H9 (cell line): Measurements from ENCODE around the gene MAL. TPM values are rescaled to one million over a fixed set of nuclear protein-coding genes. Genes with fewer than 3 reads are reported as not detected.

Experiments used
- DNase-seq: peaks from one replicate; pipeline ENCODE4 v3.0.0-alpha.2; 2017
- H2AFZ ChIP-seq: one replicate; pipeline ENCODE4 v1.6.1; 2013; ENCODE audit warnings: mild to moderate bottlenecking, low read length, control low read depth, moderate library complexity
- H2AK5ac ChIP-seq: 2 replicates; pipeline ENCODE4 v1.6.1; 2013; ENCODE audit warnings: low read length, control low read depth, mixed read lengths; ENCODE audit not compliant: insufficient read length
- H2BK120ac ChIP-seq: one replicate; pipeline ENCODE4 v1.6.1; 2013; ENCODE audit warnings: low read depth, mild to moderate bottlenecking, low read length, control low read depth, inconsistent platforms; ENCODE audit not compliant: poor library complexity, severe bottlenecking
- H2BK12ac ChIP-seq: 2 replicates; pipeline ENCODE4 v1.6.1; 2013; ENCODE audit warnings: low read length, control low read depth, mixed read lengths, low read depth; ENCODE audit not compliant: insufficient read length
- H2BK15ac ChIP-seq: 2 replicates; pipeline ENCODE4 v1.6.1; 2013; ENCODE audit warnings: low read depth, low read length, control low read depth
- H2BK20ac ChIP-seq: one replicate; pipeline ENCODE4 v1.6.1; 2013; ENCODE audit warnings: low read depth, mild to moderate bottlenecking, low read length, control low read depth, inconsistent platforms; ENCODE audit not compliant: poor library complexity, severe bottlenecking
- H2BK5ac ChIP-seq: 2 replicates; pipeline ENCODE4 v1.6.1; 2013; ENCODE audit warnings: low read length, control low read depth, mixed read lengths; ENCODE audit not compliant: insufficient read length
- H3K14ac ChIP-seq: 2 replicates; pipeline ENCODE4 v1.6.1; 2013; ENCODE audit warnings: low read length, control low read depth; ENCODE audit not compliant: insufficient read depth
- H3K18ac ChIP-seq: 2 replicates; pipeline ENCODE4 v1.6.1; 2013; ENCODE audit warnings: low read depth, mild to moderate bottlenecking, mixed read lengths, low read length, control low read depth; ENCODE audit not compliant: insufficient read length
- H3K23ac ChIP-seq: 2 replicates; pipeline ENCODE4 v1.6.1; 2013; ENCODE audit warnings: low read length, control low read depth, mixed read lengths, low read depth; ENCODE audit not compliant: insufficient read length
- H3K23me2 ChIP-seq: 2 replicates; pipeline ENCODE4 v1.6.1; 2013; ENCODE audit warnings: low read depth, mild to moderate bottlenecking, mixed read lengths, low read length, control low read depth; ENCODE audit not compliant: insufficient read length, poor library complexity, severe bottlenecking
- H3K27ac ChIP-seq: 2 replicates; pipeline ENCODE4 v1.5.1; 2013; ENCODE audit warnings: low read length, control low read depth, mixed read lengths, low read depth; ENCODE audit not compliant: insufficient read length
- H3K27me3 ChIP-seq: 2 replicates; pipeline ENCODE4 v1.6.1; 2013; ENCODE audit warnings: low read length, control low read depth, inconsistent platforms; ENCODE audit not compliant: insufficient read depth
- H3K4ac ChIP-seq: 2 replicates; pipeline ENCODE4 v1.6.1; 2013; ENCODE audit warnings: low read depth, mild to moderate bottlenecking, control low read depth, inconsistent platforms, low read length, moderate library complexity
- H3K4me1 ChIP-seq: 2 replicates; pipeline ENCODE4 v1.6.1; 2013; ENCODE audit warnings: low read length, control low read depth, inconsistent platforms; ENCODE audit not compliant: insufficient read depth
- H3K4me2 ChIP-seq: 2 replicates; pipeline ENCODE4 v1.6.1; 2013; ENCODE audit warnings: low read length, control low read depth, mixed read lengths; ENCODE audit not compliant: insufficient read length, insufficient read depth
- H3K56ac ChIP-seq: 2 replicates; pipeline ENCODE4 v1.6.1; 2013; ENCODE audit warnings: low read depth, mild to moderate bottlenecking, mixed read lengths, low read length, control low read depth; ENCODE audit not compliant: insufficient read length
- H3K79me1 ChIP-seq: 2 replicates; pipeline ENCODE4 v1.6.1; 2013; ENCODE audit warnings: low read depth, mild to moderate bottlenecking, moderate library complexity, low read length, control low read depth, inconsistent platforms; ENCODE audit not compliant: insufficient read depth, poor library complexity, severe bottlenecking
- H3K79me2 ChIP-seq: 2 replicates; pipeline ENCODE4 v1.6.1; 2013; ENCODE audit warnings: low read length, control low read depth, inconsistent platforms; ENCODE audit not compliant: insufficient read depth
- H3K9ac ChIP-seq: 2 replicates; pipeline ENCODE4 v1.6.1; 2013; ENCODE audit warnings: low read length, control low read depth, mixed read lengths; ENCODE audit not compliant: insufficient read length; ENCODE audit errors: extremely low read depth
- H3K9me3 ChIP-seq: one replicate; pipeline ENCODE4 v1.6.1; 2013; ENCODE audit warnings: low read depth, low read length, inconsistent platforms; ENCODE audit not compliant: control insufficient read depth
- H3T11ph ChIP-seq: one replicate; pipeline ENCODE4 v1.6.1; 2013; ENCODE audit warnings: mild to moderate bottlenecking, low read length, control low read depth, inconsistent platforms
- H4K20me1 ChIP-seq: one replicate; pipeline ENCODE4 v1.6.1; 2013; ENCODE audit not compliant: control insufficient read depth, insufficient read length, insufficient read depth
- H4K5ac ChIP-seq: 2 replicates; pipeline ENCODE4 v1.6.1; 2013; ENCODE audit warnings: low read depth, mild to moderate bottlenecking, mixed read lengths, low read length, control low read depth; ENCODE audit not compliant: insufficient read length
- H4K8ac ChIP-seq: replicated peaks from 2 replicates; pipeline ENCODE4 v1.6.1; 2013; ENCODE audit warnings: low read length, control low read depth, mixed read lengths, low read depth; ENCODE audit not compliant: insufficient read length
- H4K91ac ChIP-seq: 2 replicates; pipeline ENCODE4 v1.6.1; 2013; ENCODE audit warnings: low read depth, mild to moderate bottlenecking, moderate library complexity, mixed read lengths, low read length, control low read depth; ENCODE audit not compliant: insufficient read length
- H3K27ac Mint-ChIP-seq, 3 experiments: 2 replicates in 2 of 3; 3 replicates in 1 of 3; pipeline ENCODE4 v1.8.0; 2020 to 2021; ENCODE audit warnings: mixed read lengths in 3 of 3, mild to moderate bottlenecking in 1 of 3, moderate library complexity in 1 of 3
- H3K27me3 Mint-ChIP-seq: 2 replicates; pipeline ENCODE4 v1.8.0; 2021; ENCODE audit warnings: low read depth, mild to moderate bottlenecking, moderate library complexity, mixed read lengths
- H3K36me3 Mint-ChIP-seq, 3 experiments: 2 replicates in 2 of 3; 3 replicates in 1 of 3; pipeline ENCODE4 v1.8.0; 2020 to 2021; ENCODE audit warnings: low read depth in 3 of 3, mixed read lengths in 3 of 3; ENCODE audit not compliant: insufficient read depth in 1 of 3
- H3K4me1 Mint-ChIP-seq, 2 experiments: 2 replicates each; pipeline ENCODE4 v1.8.0; 2020; ENCODE audit warnings: mixed read lengths in 2 of 2
- H3K4me3 Mint-ChIP-seq, 2 experiments: 2 replicates in 1 of 2; 3 replicates in 1 of 2; pipeline ENCODE4 v1.8.0; 2020 to 2021; ENCODE audit warnings: mild to moderate bottlenecking in 2 of 2, mixed read lengths in 2 of 2, moderate library complexity in 1 of 2
- H3K9me3 Mint-ChIP-seq, 2 experiments: 2 replicates in 1 of 2; 3 replicates in 1 of 2; pipeline ENCODE4 v1.8.0; 2020; ENCODE audit warnings: mild to moderate bottlenecking in 2 of 2, mixed read lengths in 2 of 2, moderate library complexity in 1 of 2
- WGBS: extraction: QIAGEN DNeasy Blood & Tissue Kit; methylation state at CpG from one replicate; pipeline ENCODE4 v1.1.7; 2013; ENCODE audit warnings: missing lambda C conversion rate, low lambda C conversion rate, mixed read lengths; ENCODE audit not compliant: insufficient read length; ENCODE audit errors: extremely low coverage; 5-methylcytosine and 5-hydroxymethylcytosine counted together
- total RNA-seq: library from RNA; stranded (reverse); gene quantifications from 2 replicates; pipeline ENCODE4 v1.2.1, GENCODE V29; 2021
- TF ChIP-seq, protein P1 (sequence below): fragments of 200-600 bp; sonication (generic); conservative IDR thresholded peaks from 3 replicates; pipeline ENCODE4 v1.8.0; 2021; ENCODE audit warnings: antibody characterized with exemption, mild to moderate bottlenecking

MAL gene
- total RNA-seq, 1 experiment from 2014 or later, result not detected

- Mint-ChIP-seq H3K27me3 (peaks cover 65% of the 10 kb centered on the region), H3K36me3 (no peaks in the 10 kb centered on the region; a peak in 1 of 7 replicates), H3K9me3 (no peaks in the 10 kb centered on the region), H3K4me3 (no peak overlapping the region), H3K27ac (no peak overlapping the region), H3K4me1 (peaks cover 33 to 46% of the 10 kb centered on the region in 2 experiments)
- H3K79me2 ChIP-seq, result no peaks in the 10 kb centered on the region
- no peak overlapping the region for H2BK120ac ChIP-seq
- H3K23ac ChIP-seq, result no peak overlapping the region
- no peak overlapping the region for H3K27ac ChIP-seq
- H4K5ac ChIP-seq, result no peak overlapping the region
- peaks cover 6% of the 10 kb centered on the region for H3K23me2 ChIP-seq
- DNase-seq, result no peak
- H3K18ac ChIP-seq, result no peak overlapping the region
- no peak overlapping the region for H2BK20ac ChIP-seq
- H4K20me1 ChIP-seq, result no peaks in the 10 kb centered on the region
- no peak overlapping the region for H3K4me2 ChIP-seq
- no peak overlapping the region for H2AFZ ChIP-seq
- no peak overlapping the region for H4K91ac ChIP-seq
- H2BK15ac ChIP-seq, result no peak overlapping the region
- no peak overlapping the region for H3K56ac ChIP-seq
- no peak overlapping the region for H3K14ac ChIP-seq
- TF ChIP-seq, protein P1, sequence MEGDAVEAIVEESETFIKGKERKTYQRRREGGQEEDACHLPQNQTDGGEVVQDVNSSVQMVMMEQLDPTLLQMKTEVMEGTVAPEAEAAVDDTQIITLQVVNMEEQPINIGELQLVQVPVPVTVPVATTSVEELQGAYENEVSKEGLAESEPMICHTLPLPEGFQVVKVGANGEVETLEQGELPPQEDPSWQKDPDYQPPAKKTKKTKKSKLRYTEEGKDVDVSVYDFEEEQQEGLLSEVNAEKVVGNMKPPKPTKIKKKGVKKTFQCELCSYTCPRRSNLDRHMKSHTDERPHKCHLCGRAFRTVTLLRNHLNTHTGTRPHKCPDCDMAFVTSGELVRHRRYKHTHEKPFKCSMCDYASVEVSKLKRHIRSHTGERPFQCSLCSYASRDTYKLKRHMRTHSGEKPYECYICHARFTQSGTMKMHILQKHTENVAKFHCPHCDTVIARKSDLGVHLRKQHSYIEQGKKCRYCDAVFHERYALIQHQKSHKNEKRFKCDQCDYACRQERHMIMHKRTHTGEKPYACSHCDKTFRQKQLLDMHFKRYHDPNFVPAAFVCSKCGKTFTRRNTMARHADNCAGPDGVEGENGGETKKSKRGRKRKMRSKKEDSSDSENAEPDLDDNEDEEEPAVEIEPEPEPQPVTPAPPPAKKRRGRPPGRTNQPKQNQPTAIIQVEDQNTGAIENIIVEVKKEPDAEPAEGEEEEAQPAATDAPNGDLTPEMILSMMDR, result no peak
- peaks cover 24% of the 10 kb centered on the region; the same call in 1 of the 2 replicates for H3K27me3 ChIP-seq
- H2BK12ac ChIP-seq, result no peak overlapping the region
- H3K4ac ChIP-seq, result no peak overlapping the region
- no peak overlapping the region for H2AK5ac ChIP-seq
- no peak overlapping the region for H3K9ac ChIP-seq
- no peak overlapping the region for H3T11ph ChIP-seq
- H3K4me1 ChIP-seq, result peaks cover 4% of the 10 kb centered on the region; the same call in 1 of the 2 replicates
- no peak overlapping the region for H4K8ac ChIP-seq
- no peaks in the 10 kb centered on the region for H3K9me3 ChIP-seq
- no peaks in the 10 kb centered on the region for H3K79me1 ChIP-seq
- H2BK5ac ChIP-seq, result no peak overlapping the region
- WGBS, result no CpG with 5 or more reads among the region's 5 CpGs
These were observed 4.5 kb upstream of the MAL start for GRCh38 chr2:95021023-95021416.
